ENCODE results near the gene GYPC.

GRCh38 chr2:126696644-126697520 is 40.9 kb downstream of the GYPC start:
- no peak for TF ChIP-seq PATZ1 (CRISPR knock-in tag; IDR thresholded peaks at IDR 0.05; ENCODE audit: borderline replicate concordance)
- no peak for TF ChIP-seq ZFP3 (CRISPR knock-in tag; IDR thresholded peaks at IDR 0.05)
- no peak for TF ChIP-seq CREB5 (CRISPR knock-in tag; IDR thresholded peaks at IDR 0.05; ENCODE audit: low read depth)
- no peak for TF ChIP-seq OSR1 (CRISPR knock-in tag; IDR thresholded peaks at IDR 0.05)
- TF ChIP-seq SNAI2 (CRISPR knock-in tag; IDR thresholded peaks at IDR 0.05): no peak
- TF ChIP-seq ZNF8 (CRISPR knock-in tag; IDR thresholded peaks at IDR 0.05): no peak
- no peak for TF ChIP-seq ARNTL (CRISPR knock-in tag; IDR thresholded peaks at IDR 0.05; ENCODE audit: borderline replicate concordance, low read depth)
- no peak for TF ChIP-seq TSHZ2 (CRISPR knock-in tag; IDR thresholded peaks at IDR 0.05)
- no peak for TF ChIP-seq ZFP30 (CRISPR knock-in tag; IDR thresholded peaks at IDR 0.05)
- TF ChIP-seq GLIS3 (CRISPR knock-in tag; IDR thresholded peaks at IDR 0.05): no peak
- TF ChIP-seq, protein P1, sequence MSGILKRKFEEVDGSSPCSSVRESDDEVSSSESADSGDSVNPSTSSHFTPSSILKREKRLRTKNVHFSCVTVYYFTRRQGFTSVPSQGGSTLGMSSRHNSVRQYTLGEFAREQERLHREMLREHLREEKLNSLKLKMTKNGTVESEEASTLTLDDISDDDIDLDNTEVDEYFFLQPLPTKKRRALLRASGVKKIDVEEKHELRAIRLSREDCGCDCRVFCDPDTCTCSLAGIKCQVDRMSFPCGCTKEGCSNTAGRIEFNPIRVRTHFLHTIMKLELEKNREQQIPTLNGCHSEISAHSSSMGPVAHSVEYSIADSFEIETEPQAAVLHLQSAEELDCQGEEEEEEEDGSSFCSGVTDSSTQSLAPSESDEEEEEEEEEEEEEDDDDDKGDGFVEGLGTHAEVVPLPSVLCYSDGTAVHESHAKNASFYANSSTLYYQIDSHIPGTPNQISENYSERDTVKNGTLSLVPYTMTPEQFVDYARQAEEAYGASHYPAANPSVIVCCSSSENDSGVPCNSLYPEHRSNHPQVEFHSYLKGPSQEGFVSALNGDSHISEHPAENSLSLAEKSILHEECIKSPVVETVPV (CRISPR knock-in tag; IDR thresholded peaks at IDR 0.05): no peak

Measured in SK-N-SH treated with all-trans-retinoic acid at 6 μM for 48 hours (cell line).